Peyer's patch (tissue), 4 donors: ENCODE measurements around the gene GREM1.

Experiments used
- POLR2A ChIP-seq, 2 donors: fragments of 450-650 bp; IDR thresholded peaks; one replicate each; pipeline ENCODE4 v1.5.1; 2017; ENCODE audit warnings: antibody characterized with exemption in 2 of 2, mild to moderate bottlenecking in 2 of 2, moderate library complexity in 2 of 2
- TF ChIP-seq, protein P1 (sequence below), 6 experiments: fragments of 450-650 bp in 4 of 6; fragments of 200-600 bp in 2 of 6; sonication (generic) in 1 of 6; IDR thresholded peaks; one replicate each; pipeline ENCODE4 v1.5.1; 2017 to 2019; ENCODE audit warnings: antibody characterized with exemption in 6 of 6, mild to moderate bottlenecking in 3 of 6, moderate library complexity in 1 of 6

DNA sequence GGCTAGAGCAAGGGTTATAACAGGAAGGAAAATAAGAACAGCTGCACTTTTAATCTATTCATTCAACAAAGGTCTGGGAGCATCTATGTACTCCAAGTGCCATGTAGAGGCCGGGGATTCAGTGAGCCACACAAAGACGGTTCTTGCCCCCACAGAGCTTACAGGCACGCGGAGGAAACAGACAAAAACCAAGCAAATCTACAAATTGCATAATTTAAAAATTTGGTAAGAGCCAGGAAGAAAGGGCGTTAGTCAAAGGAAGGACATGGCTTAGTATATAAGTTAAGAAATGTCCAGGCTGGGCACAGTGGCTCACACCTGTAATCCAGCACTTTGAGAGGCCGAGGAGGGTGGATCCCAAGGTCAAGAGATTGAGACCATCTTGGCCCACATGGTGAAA is 10.4 kb upstream of the GREM1 start:
- TF ChIP-seq, protein P1, sequence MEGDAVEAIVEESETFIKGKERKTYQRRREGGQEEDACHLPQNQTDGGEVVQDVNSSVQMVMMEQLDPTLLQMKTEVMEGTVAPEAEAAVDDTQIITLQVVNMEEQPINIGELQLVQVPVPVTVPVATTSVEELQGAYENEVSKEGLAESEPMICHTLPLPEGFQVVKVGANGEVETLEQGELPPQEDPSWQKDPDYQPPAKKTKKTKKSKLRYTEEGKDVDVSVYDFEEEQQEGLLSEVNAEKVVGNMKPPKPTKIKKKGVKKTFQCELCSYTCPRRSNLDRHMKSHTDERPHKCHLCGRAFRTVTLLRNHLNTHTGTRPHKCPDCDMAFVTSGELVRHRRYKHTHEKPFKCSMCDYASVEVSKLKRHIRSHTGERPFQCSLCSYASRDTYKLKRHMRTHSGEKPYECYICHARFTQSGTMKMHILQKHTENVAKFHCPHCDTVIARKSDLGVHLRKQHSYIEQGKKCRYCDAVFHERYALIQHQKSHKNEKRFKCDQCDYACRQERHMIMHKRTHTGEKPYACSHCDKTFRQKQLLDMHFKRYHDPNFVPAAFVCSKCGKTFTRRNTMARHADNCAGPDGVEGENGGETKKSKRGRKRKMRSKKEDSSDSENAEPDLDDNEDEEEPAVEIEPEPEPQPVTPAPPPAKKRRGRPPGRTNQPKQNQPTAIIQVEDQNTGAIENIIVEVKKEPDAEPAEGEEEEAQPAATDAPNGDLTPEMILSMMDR (IDR thresholded peaks at IDR 0.05): no peak
- no peak for TF ChIP-seq POLR2A (IDR thresholded peaks at IDR 0.05)
